Measurements from ENCODE around the gene DNM2. TPM values are rescaled to one million over a fixed set of nuclear protein-coding genes. Genes with fewer than 3 reads are reported as not detected.

Gene DNM2
- total RNA-seq, 1 donor from 2014 or later, result 184 TPM

GRCh38 chr19:10815969-10816644 lies 98.2 kb downstream of the DNM2 start:
- H3K4me3 Mint-ChIP-seq (ENCODE audit: unreplicated experiment), result no peak overlapping the region
- H3K4me1 Mint-ChIP-seq (ENCODE audit: unreplicated experiment), result peaks cover 5% of the 10 kb centered on the region
- no peaks in the 10 kb centered on the region for H3K9me3 Mint-ChIP-seq (ENCODE audit: unreplicated experiment)
- DNase-seq (ENCODE audit: low spot score), result no peak
- H3K36me3 Mint-ChIP-seq (ENCODE audit: low read depth, unreplicated experiment), result peaks cover 31% of the 10 kb centered on the region
- H3K27me3 Mint-ChIP-seq (ENCODE audit: unreplicated experiment), result peaks cover 9% of the 10 kb centered on the region
- H3K27ac Mint-ChIP-seq (ENCODE audit: unreplicated experiment), result no peak overlapping the region
- no peak for TF ChIP-seq CTCF (IDR thresholded peaks at IDR 0.05; ENCODE audit: unreplicated experiment)

GRCh38 chr19:10816691-10817090 lies 98.8 kb downstream of the DNM2 start:
- no peak overlapping the region for H3K4me3 Mint-ChIP-seq (ENCODE audit: unreplicated experiment)
- H3K4me1 Mint-ChIP-seq (ENCODE audit: unreplicated experiment), result peaks cover 5% of the 10 kb centered on the region
- TF ChIP-seq CTCF (IDR thresholded peaks at IDR 0.05; ENCODE audit: unreplicated experiment), result no peak
- no peak for DNase-seq (ENCODE audit: low spot score)
- H3K27me3 Mint-ChIP-seq (ENCODE audit: unreplicated experiment), result peaks cover 9% of the 10 kb centered on the region
- H3K36me3 Mint-ChIP-seq (ENCODE audit: low read depth, unreplicated experiment), result peaks cover 33% of the 10 kb centered on the region
- no peak overlapping the region for H3K27ac Mint-ChIP-seq (ENCODE audit: unreplicated experiment)
- no peaks in the 10 kb centered on the region for H3K9me3 Mint-ChIP-seq (ENCODE audit: unreplicated experiment)

- Mint-ChIP-seq H3K27ac (ENCODE audit: unreplicated experiment) (no peak overlapping the region), H3K4me3 (ENCODE audit: unreplicated experiment) (no peak overlapping the region), H3K9me3 (ENCODE audit: unreplicated experiment) (no peaks in the 10 kb centered on the region), H3K36me3 (ENCODE audit: low read depth, unreplicated experiment) (peaks cover 33% of the 10 kb centered on the region), H3K4me1 (ENCODE audit: unreplicated experiment) (peaks cover 5% of the 10 kb centered on the region), H3K27me3 (ENCODE audit: unreplicated experiment) (peaks cover 9% of the 10 kb centered on the region)
- DNase-seq (ENCODE audit: low spot score), result no peak
- no peak for TF ChIP-seq CTCF (IDR thresholded peaks at IDR 0.05; ENCODE audit: unreplicated experiment)
Measured at GRCh38 chr19:10817291-10818038, 99.6 kb downstream of the DNM2 start.

GRCh38 chr19:10818301-10819123 lies 100.6 kb downstream of the DNM2 start:
- Mint-ChIP-seq H3K4me3 (ENCODE audit: unreplicated experiment) (no peak overlapping the region), H3K27ac (ENCODE audit: unreplicated experiment) (no peak overlapping the region), H3K9me3 (ENCODE audit: unreplicated experiment) (no peaks in the 10 kb centered on the region), H3K27me3 (ENCODE audit: unreplicated experiment) (peaks cover 9% of the 10 kb centered on the region), H3K36me3 (ENCODE audit: low read depth, unreplicated experiment) (peaks cover 28% of the 10 kb centered on the region), H3K4me1 (ENCODE audit: unreplicated experiment) (peaks cover 5% of the 10 kb centered on the region)
- no peak for DNase-seq (ENCODE audit: low spot score)
- no peak for TF ChIP-seq CTCF (IDR thresholded peaks at IDR 0.05; ENCODE audit: unreplicated experiment)
